Measurements from ENCODE around the gene SPNS3.

GRCh38 chr17:4480929-4481898, 47.5 kb downstream of the SPNS3 start:
- TF ChIP-seq EGR1 (IDR thresholded peaks at IDR 0.05; ENCODE audit: borderline replicate concordance in 1 of 2, low read depth in 2 of 2, low read length in 2 of 2) (0 out of 3 replicates have a peak, but pooled peaks of 1 of the 2 experiments have one; percentile 30), SIN3A (IDR thresholded peaks at IDR 0.05; ENCODE audit: low read depth, low read length) (no peak), POLR2A (IDR thresholded peaks at IDR 0.05; ENCODE audit: low read depth, low read length) (0 out of 2 replicates have a peak, but pooled peaks have one; percentile 29), CTCF (IDR thresholded peaks at IDR 0.05 in 2 of 3, conservative IDR thresholded peaks at IDR 0.05 in 1 of 3; ENCODE audit: control insufficient read depth in 2 of 3, extremely low read depth in 1 of 3, insufficient read depth in 1 of 3, low read depth in 3 of 3, low read length in 3 of 3) (no peak), ZBTB4 (CRISPR knock-in tag; IDR thresholded peaks at IDR 0.05) (no peak), ZBED1 (IDR thresholded peaks at IDR 0.05; ENCODE audit: borderline replicate concordance) (no peak), EZH2 (IDR thresholded peaks at IDR 0.05; ENCODE audit: borderline replicate concordance, control insufficient read depth, low read depth, low read length) (no peak), POLR2AphosphoS5 (IDR thresholded peaks at IDR 0.05; ENCODE audit: low read length) (no peak)
